Ishikawa (cell line): Measurements from ENCODE around the gene ADGB.

Source experiments
- EP300 ChIP-seq: IDR thresholded peaks from 2 replicates; pipeline ENCODE4 v1.6.1; 2012; ENCODE audit warnings: borderline replicate concordance
- REST ChIP-seq: IDR thresholded peaks from 2 replicates; pipeline ENCODE4 v1.6.1; 2012; ENCODE audit warnings: low read depth, mild to moderate bottlenecking
- TCF12 ChIP-seq: IDR thresholded peaks from 2 replicates; pipeline ENCODE4 v1.6.1; 2012; ENCODE audit warnings: low read depth
- YY1 ChIP-seq: IDR thresholded peaks from 2 replicates; pipeline ENCODE4 v1.6.1; 2012; ENCODE audit warnings: low read depth
- TF ChIP-seq, protein P1 (sequence below): IDR thresholded peaks from 2 replicates; pipeline ENCODE4 v1.6.1; 2012

- TF ChIP-seq TCF12 (no peak), YY1 (no peak), EP300 (no peak), REST (no peak)
- TF ChIP-seq, protein P1, sequence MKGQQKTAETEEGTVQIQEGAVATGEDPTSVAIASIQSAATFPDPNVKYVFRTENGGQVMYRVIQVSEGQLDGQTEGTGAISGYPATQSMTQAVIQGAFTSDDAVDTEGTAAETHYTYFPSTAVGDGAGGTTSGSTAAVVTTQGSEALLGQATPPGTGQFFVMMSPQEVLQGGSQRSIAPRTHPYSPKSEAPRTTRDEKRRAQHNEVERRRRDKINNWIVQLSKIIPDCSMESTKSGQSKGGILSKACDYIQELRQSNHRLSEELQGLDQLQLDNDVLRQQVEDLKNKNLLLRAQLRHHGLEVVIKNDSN, result no peak
Observed at GRCh38 chr6:146803601-146804000, 204.8 kb downstream of the ADGB start.
